B cell (primary cell): ENCODE measurements around the gene NIPA2.

ENCODE experiments used
- EZH2 ChIP-seq: IDR thresholded peaks from 2 replicates; pipeline ENCODE4 v1.6.1; 2012; ENCODE audit warnings: borderline replicate concordance, low read depth, mild to moderate bottlenecking, moderate library complexity, low read length; ENCODE audit not compliant: insufficient read depth, poor library complexity, severe bottlenecking
- TF ChIP-seq, protein P1 (sequence below): fragments of 200-600 bp; IDR thresholded peaks from one replicate; pipeline ENCODE4 v1.8.0; 2022; ENCODE audit warnings: antibody characterized with exemption, mild to moderate bottlenecking

DNA sequence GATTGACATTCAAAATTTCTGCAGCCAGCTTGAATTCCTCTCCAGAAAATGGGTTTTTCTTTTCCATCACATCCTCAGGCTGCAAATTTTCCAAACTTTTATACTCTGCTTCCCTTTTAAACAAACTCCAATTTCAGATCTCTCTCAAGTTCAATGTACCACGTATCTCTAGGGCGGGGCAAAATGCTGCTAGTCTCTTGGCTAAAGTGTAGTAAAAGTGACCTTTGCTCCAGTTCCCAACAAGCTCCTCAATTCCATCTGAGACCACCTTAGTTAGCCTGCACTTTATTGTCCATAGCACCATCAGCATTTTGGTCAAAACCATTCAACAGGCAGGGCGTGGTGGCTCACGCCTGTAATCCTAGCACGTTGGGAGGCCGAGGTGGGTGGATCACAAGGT, 46.7 kb downstream of the NIPA2 start:
- no peak for TF ChIP-seq EZH2
- TF ChIP-seq, protein P1, sequence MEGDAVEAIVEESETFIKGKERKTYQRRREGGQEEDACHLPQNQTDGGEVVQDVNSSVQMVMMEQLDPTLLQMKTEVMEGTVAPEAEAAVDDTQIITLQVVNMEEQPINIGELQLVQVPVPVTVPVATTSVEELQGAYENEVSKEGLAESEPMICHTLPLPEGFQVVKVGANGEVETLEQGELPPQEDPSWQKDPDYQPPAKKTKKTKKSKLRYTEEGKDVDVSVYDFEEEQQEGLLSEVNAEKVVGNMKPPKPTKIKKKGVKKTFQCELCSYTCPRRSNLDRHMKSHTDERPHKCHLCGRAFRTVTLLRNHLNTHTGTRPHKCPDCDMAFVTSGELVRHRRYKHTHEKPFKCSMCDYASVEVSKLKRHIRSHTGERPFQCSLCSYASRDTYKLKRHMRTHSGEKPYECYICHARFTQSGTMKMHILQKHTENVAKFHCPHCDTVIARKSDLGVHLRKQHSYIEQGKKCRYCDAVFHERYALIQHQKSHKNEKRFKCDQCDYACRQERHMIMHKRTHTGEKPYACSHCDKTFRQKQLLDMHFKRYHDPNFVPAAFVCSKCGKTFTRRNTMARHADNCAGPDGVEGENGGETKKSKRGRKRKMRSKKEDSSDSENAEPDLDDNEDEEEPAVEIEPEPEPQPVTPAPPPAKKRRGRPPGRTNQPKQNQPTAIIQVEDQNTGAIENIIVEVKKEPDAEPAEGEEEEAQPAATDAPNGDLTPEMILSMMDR, result no peak
